IMR-90 (cell line): ENCODE results near the gene TEAD1. TPM values are rescaled to one million over a fixed set of nuclear protein-coding genes. Genes with fewer than 3 reads are reported as not detected.

Source experiments
- ATAC-seq: fragments of 200-7000 bp; cut with Tn5 transposase; 2 replicates; pipeline ENCODE4 v1.9.1; 2020; ENCODE audit warnings: low read depth, mild to moderate bottlenecking, moderate library complexity
- Bru-seq: library from RNA; stranded (reverse); fragments of 400-500 nt; gene quantifications from one replicate; lab custom pipeline; 2021; lab: Mats Ljungman, UMichigan
- BruChase-seq, 2 experiments: library from RNA; stranded (reverse); fragments of 400-500 nt; gene quantifications; one replicate each; lab custom pipeline; 2021; lab: Mats Ljungman, UMichigan
- BruUV-seq: library from RNA; stranded (reverse); fragments of 400-500 nt; replicated peaks from 2 replicates; lab custom pipeline; 2021; lab: Mats Ljungman, UMichigan
- CTCF ChIA-PET: fragments of 300-600 bp; formaldehyde crosslinking; extraction: SDS; loops from one replicate; lab custom pipeline; 2021; ENCODE audit warnings: antibody characterized with exemption; lab: Yijun Ruan, JAX
- POLR2A ChIA-PET: fragments of 300-600 bp; sonication (Branson Sonifier 250); formaldehyde crosslinking; loops from one replicate; lab custom pipeline; 2022; ENCODE audit warnings: antibody characterized with exemption; ENCODE audit not compliant: unreplicated experiment; lab: Charles Lee
- DNase-seq: peaks from one replicate; pipeline ENCODE4 v3.0.0; 2013
- H2AFZ ChIP-seq: replicated peaks from 2 replicates; pipeline ENCODE3; 2013; ENCODE audit warnings: low read length, mild to moderate bottlenecking; ENCODE audit not compliant: poor library complexity
- H2AK5ac ChIP-seq: 2 replicates; pipeline ENCODE4 v1.6.1; 2013; ENCODE audit warnings: low read depth, low read length, inconsistent platforms
- H2AK9ac ChIP-seq: replicated peaks from 2 replicates; pipeline ENCODE3; 2013; ENCODE audit warnings: mild to moderate bottlenecking, low read depth, low read length, moderate library complexity; ENCODE audit not compliant: poor library complexity
- H2BK120ac ChIP-seq: 2 replicates; pipeline ENCODE4 v1.6.1; 2013; ENCODE audit warnings: low read depth, low read length, inconsistent platforms
- H2BK15ac ChIP-seq: 3 replicates; pipeline ENCODE4 v1.6.1; 2013; ENCODE audit warnings: low read depth, low read length, inconsistent platforms
- H2BK20ac ChIP-seq: 2 replicates; pipeline ENCODE4 v1.6.1; 2013; ENCODE audit warnings: low read depth, mild to moderate bottlenecking, inconsistent platforms, low read length, moderate library complexity
- H2BK5ac ChIP-seq: 2 replicates; pipeline ENCODE4 v1.6.1; 2013; ENCODE audit warnings: mild to moderate bottlenecking, low read depth, low read length, inconsistent platforms; ENCODE audit not compliant: poor library complexity, severe bottlenecking
- H3K14ac ChIP-seq: replicated peaks from 2 replicates; pipeline ENCODE4 v1.6.1; 2013; ENCODE audit warnings: low read depth, low read length, inconsistent platforms
- H3K18ac ChIP-seq: 2 replicates; pipeline ENCODE4 v1.6.1; 2013; ENCODE audit warnings: low read depth, low read length, control low read depth
- H3K23ac ChIP-seq: 2 replicates; pipeline ENCODE4 v1.6.1; 2013; ENCODE audit warnings: low read depth, low read length, inconsistent platforms
- H3K27ac ChIP-seq: 2 replicates; pipeline ENCODE4 v1.5.1; 2013; ENCODE audit warnings: mild to moderate bottlenecking, control low read depth, low read length; ENCODE audit not compliant: insufficient read depth
- H3K27me3 ChIP-seq: 2 replicates; pipeline ENCODE4 v1.6.1; 2013; ENCODE audit warnings: low read length; ENCODE audit not compliant: control insufficient read depth, insufficient read depth
- H3K36me3 ChIP-seq: 2 replicates; pipeline ENCODE4 v1.6.1; 2013; ENCODE audit warnings: low read length, mixed read lengths; ENCODE audit not compliant: control insufficient read depth, insufficient read depth
- H3K4ac ChIP-seq: 2 replicates; pipeline ENCODE4 v1.6.1; 2013; ENCODE audit warnings: low read depth, low read length, inconsistent platforms
- H3K4me1 ChIP-seq: 2 replicates; pipeline ENCODE4 v1.6.1; 2013; ENCODE audit warnings: low read length, mixed read lengths; ENCODE audit not compliant: control insufficient read depth, insufficient read depth
- H3K4me2 ChIP-seq: 2 replicates; pipeline ENCODE4 v1.6.1; 2013; ENCODE audit warnings: low read depth, mild to moderate bottlenecking, control low read depth, low read length, moderate library complexity
- H3K4me3 ChIP-seq: 2 replicates; pipeline ENCODE4 v1.5.1; 2013; ENCODE audit warnings: low read depth, mild to moderate bottlenecking, control low read depth, low read length, moderate library complexity; ENCODE audit not compliant: insufficient read depth
- H3K56ac ChIP-seq: 2 replicates; pipeline ENCODE4 v1.6.1; 2013; ENCODE audit warnings: low read length, inconsistent platforms; ENCODE audit not compliant: insufficient read depth; ENCODE audit errors: extremely low read depth
- H3K79me1 ChIP-seq, 2 experiments: 2 replicates each; pipeline ENCODE4 v1.6.1; 2013; ENCODE audit warnings: low read length in 2 of 2, inconsistent platforms in 1 of 2, low read depth in 1 of 2
- H3K9ac ChIP-seq: 2 replicates; pipeline ENCODE4 v1.6.1; 2013; ENCODE audit warnings: low read depth, low read length, control low read depth
- H3K9me1 ChIP-seq: 2 replicates; pipeline ENCODE4 v1.6.1; 2013; ENCODE audit warnings: low read length, inconsistent platforms; ENCODE audit not compliant: insufficient read depth
- H3K9me3 ChIP-seq: 2 replicates; pipeline ENCODE4 v1.6.1; 2013; ENCODE audit warnings: low read length; ENCODE audit not compliant: control insufficient read depth, insufficient read depth
- H4K20me1 ChIP-seq: 2 replicates; pipeline ENCODE4 v1.6.1; 2013; ENCODE audit warnings: low read length, inconsistent platforms; ENCODE audit not compliant: insufficient read depth
- H4K5ac ChIP-seq: 2 replicates; pipeline ENCODE4 v1.6.1; 2013; ENCODE audit warnings: mild to moderate bottlenecking, low read depth, low read length, control low read depth
- H4K8ac ChIP-seq, 2 experiments: 2 replicates each; pipeline ENCODE4 v1.6.1; 2013; ENCODE audit warnings: low read depth in 2 of 2, low read length in 2 of 2, control low read depth in 1 of 2, inconsistent platforms in 1 of 2
- H4K91ac ChIP-seq: 2 replicates; pipeline ENCODE4 v1.6.1; 2013; ENCODE audit warnings: low read depth, low read length, inconsistent platforms; ENCODE audit not compliant: insufficient read depth
- BHLHE40 ChIP-seq: fragments of 150-350 bp; IDR thresholded peaks from 2 replicates; pipeline ENCODE4 v1.6.1; 2016; ENCODE audit warnings: mild to moderate bottlenecking, low read depth, low read length
- CEBPB ChIP-seq: IDR thresholded peaks from 2 replicates; pipeline ENCODE4 v1.6.1; 2012; ENCODE audit warnings: low read depth, low read length, improper control_type of control experiment
- CHD1 ChIP-seq: IDR thresholded peaks from 2 replicates; pipeline ENCODE4 v1.6.1; 2012; ENCODE audit warnings: low read depth, low read length, improper control_type of control experiment
- FOS ChIP-seq: fragments of 150-350 bp; IDR thresholded peaks from 2 replicates; pipeline ENCODE4 v1.6.1; 2016; ENCODE audit warnings: low read depth, low read length
- MAFK ChIP-seq: IDR thresholded peaks from 2 replicates; pipeline ENCODE4 v1.6.1; 2012; ENCODE audit warnings: low read depth, low read length, improper control_type of control experiment
- MXI1 ChIP-seq: IDR thresholded peaks from 2 replicates; pipeline ENCODE4 v1.6.1; 2012; ENCODE audit warnings: low read depth, mild to moderate bottlenecking, low read length, moderate library complexity, borderline replicate concordance
- NFE2L2 ChIP-seq: fragments of 150-350 bp; IDR thresholded peaks from 2 replicates; pipeline ENCODE4 v1.6.1; 2016; ENCODE audit warnings: low read depth, mild to moderate bottlenecking, low read length
- POLR2A ChIP-seq: IDR thresholded peaks from 2 replicates; pipeline ENCODE4 v1.6.1; 2012; ENCODE audit warnings: mild to moderate bottlenecking, low read depth, low read length
- RAD21 ChIP-seq: IDR thresholded peaks from 2 replicates; pipeline ENCODE4 v1.6.1; 2012; ENCODE audit warnings: low read length, improper control_type of control experiment
- RCOR1 ChIP-seq: IDR thresholded peaks from 2 replicates; pipeline ENCODE4 v1.6.1; 2012; ENCODE audit warnings: mild to moderate bottlenecking, low read length, improper control_type of control experiment; ENCODE audit not compliant: insufficient replicate concordance
- RFX5 ChIP-seq: IDR thresholded peaks from 2 replicates; pipeline ENCODE4 v1.8.0; 2012; ENCODE audit warnings: low read depth, mild to moderate bottlenecking, low read length, moderate library complexity
- SMC3 ChIP-seq: fragments of 150-350 bp; IDR thresholded peaks from 2 replicates; pipeline ENCODE4 v1.6.1; 2016; ENCODE audit warnings: low read depth, mild to moderate bottlenecking, antibody characterized with exemption, low read length, moderate library complexity
- WGBS, 2 experiments: methylation state at CpG; one replicate each; pipeline versions ENCODE4 v1.1.5 to v1.1.7; 2013; ENCODE audit warnings: missing lambda C conversion rate in 2 of 2; ENCODE audit not compliant: insufficient read length in 1 of 2; ENCODE audit errors: extremely low coverage in 2 of 2; 5-methylcytosine and 5-hydroxymethylcytosine counted together
- dilution Hi-C: fragments of 300-500 bp; cut with HindIII; formaldehyde crosslinking; loops from one replicate; pipeline ENCODE4 v1.14.3; 2018; ENCODE audit warnings: low sequenced_read_pairs; ENCODE audit not compliant: unreplicated experiment
- in situ Hi-C: fragments of 300-500 bp; cut with MboI; formaldehyde crosslinking; loops from 3 replicates; pipeline ENCODE4 v1.14.3; 2019; ENCODE audit warnings: low sequenced_read_pairs, inconsistent platforms, mixed read lengths
- intact Hi-C: fragments of 100-400 bp; cut with micrococcal nuclease; formaldehyde crosslinking; loops from 2 replicates; pipeline ENCODE4 v1.10.0; 2022
- long read RNA-seq: library from polyadenylated mRNA; unstranded; transcript quantifications from one replicate; pipeline ENCODE4 v2.0.0, GENCODE V29; 2021; ENCODE audit not compliant: unreplicated experiment
- polyA plus RNA-seq, 3 experiments: library from polyadenylated mRNA; depleted of rRNA; stranded (reverse); fragments of >200 nt; gene quantifications; 2 replicates each; pipeline ENCODE4 v1.2.3, GENCODE V29; 2012; ENCODE audit warnings: low replicate concordance in 1 of 3
- total RNA-seq: library from RNA; depleted of rRNA; stranded (reverse); fragments of >200 nt; gene quantifications from 2 replicates; pipeline ENCODE4 v1.2.3, GENCODE V29; 2012; rRNA removed
- TF ChIP-seq, protein P1 (sequence below): fragments of 150-350 bp; IDR thresholded peaks from 2 replicates; pipeline ENCODE4 v1.6.1; 2016; ENCODE audit warnings: low read depth, mild to moderate bottlenecking, low read length, moderate library complexity, borderline replicate concordance
- TF ChIP-seq, protein P2 (sequence below): fragments of 150-350 bp; IDR thresholded peaks from 2 replicates; pipeline ENCODE4 v1.6.1; 2017; ENCODE audit warnings: mild to moderate bottlenecking, antibody characterized with exemption, low read length, low read depth

The TEAD1 gene
- total RNA-seq (69.2 and 95.5 TPM in 2 replicates), polyA plus RNA-seq (2012; rRNA removed) (45.4 and 51.8 TPM in 2 replicates), Bru-seq, nascent RNA (percentile 98 among the genes with signal in this experiment), BruChase-seq, experiment 1, labeled RNA remaining after a 6-hour chase (percentile 96 among the genes with signal in this experiment), BruChase-seq, experiment 2, labeled RNA remaining after a 2-hour chase (percentile 97 among the genes with signal in this experiment)
- 15.4 and 16.1 TPM in 2 replicates for polyA plus RNA-seq (2012; cell fraction: cytosol; rRNA removed)
- polyA plus RNA-seq (2012; cell fraction: nucleus; rRNA removed; ENCODE audit: low replicate concordance) = 38.7 and 130 TPM in 2 replicates
- long read RNA-seq, full-length matches to known transcripts = 4 of 90 reads
- long read RNA-seq, partial matches to known transcripts = 6 of 90 reads
- long read RNA-seq, other reads (novel, unspliced or antisense) = 80 of 90 reads

DNA sequence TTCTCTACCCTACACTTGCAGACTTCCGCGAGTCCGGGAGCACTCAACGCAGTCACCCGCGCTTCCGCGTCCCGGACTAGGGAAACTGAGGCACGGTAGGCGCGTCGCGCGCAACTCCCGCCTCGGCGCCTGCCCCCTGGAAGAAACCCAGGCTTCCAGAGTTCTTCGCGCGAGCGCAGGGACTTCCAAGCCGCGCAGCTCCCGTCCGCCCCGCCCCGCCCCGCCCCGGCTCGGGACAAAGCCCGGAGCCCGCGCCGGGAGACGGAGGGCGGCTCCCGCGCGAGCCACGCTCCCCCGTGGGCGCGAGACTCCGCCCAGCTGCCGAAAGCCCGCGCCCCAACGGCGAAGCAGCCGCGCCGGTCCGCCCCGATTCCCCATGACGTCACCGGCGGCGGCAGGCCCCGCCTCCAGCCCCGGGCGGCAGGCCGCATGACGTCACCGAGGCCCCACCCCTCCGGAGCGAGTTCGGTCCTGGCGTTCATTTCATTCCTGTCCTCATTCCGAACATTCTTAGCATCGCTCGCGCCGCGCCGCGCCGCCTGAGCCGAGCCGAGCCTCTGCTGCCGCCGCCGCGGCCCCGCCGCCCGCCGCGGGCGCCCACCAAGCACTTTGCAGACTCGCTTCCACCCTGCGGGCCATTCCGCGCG lies at the start of gene TEAD1:
TEAD1 (plus strand) TSS at position 498 of the 647 bp plus-strand sequence.
- 0% methylated on average over 54 of the region's 95 CpGs; no CpG with 5 or more reads in 1 of the 2 experiments for WGBS, 2 experiments
- dilution Hi-C loops = no loop called here
- TF ChIP-seq BHLHE40 (peak; percentile 57; the same call in 1 of the 2 replicates), SMC3 (no peak), RCOR1 (peak; percentile 14), RAD21 (no peak), CHD1 (no peak), CEBPB (0 out of 2 replicates have a peak, but pooled peaks have one; percentile 10), NFE2L2 (no peak), RFX5 (no peak), MXI1 (0 out of 2 replicates have a peak, but pooled peaks have one; percentile 55), FOS (peak; percentile 80), MAFK (no peak), POLR2A (peak; percentile 55)
- TF ChIP-seq, protein P1, sequence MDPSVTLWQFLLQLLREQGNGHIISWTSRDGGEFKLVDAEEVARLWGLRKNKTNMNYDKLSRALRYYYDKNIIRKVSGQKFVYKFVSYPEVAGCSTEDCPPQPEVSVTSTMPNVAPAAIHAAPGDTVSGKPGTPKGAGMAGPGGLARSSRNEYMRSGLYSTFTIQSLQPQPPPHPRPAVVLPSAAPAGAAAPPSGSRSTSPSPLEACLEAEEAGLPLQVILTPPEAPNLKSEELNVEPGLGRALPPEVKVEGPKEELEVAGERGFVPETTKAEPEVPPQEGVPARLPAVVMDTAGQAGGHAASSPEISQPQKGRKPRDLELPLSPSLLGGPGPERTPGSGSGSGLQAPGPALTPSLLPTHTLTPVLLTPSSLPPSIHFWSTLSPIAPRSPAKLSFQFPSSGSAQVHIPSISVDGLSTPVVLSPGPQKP = no peak
- TF ChIP-seq, protein P2, sequence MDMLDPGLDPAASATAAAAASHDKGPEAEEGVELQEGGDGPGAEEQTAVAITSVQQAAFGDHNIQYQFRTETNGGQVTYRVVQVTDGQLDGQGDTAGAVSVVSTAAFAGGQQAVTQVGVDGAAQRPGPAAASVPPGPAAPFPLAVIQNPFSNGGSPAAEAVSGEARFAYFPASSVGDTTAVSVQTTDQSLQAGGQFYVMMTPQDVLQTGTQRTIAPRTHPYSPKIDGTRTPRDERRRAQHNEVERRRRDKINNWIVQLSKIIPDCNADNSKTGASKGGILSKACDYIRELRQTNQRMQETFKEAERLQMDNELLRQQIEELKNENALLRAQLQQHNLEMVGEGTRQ = peak; percentile 3; the same call in 1 of the 2 replicates

More for the DNA sequence above, at the start of gene TEAD1:
- Histone ChIP-seq H2BK15ac (peak within 1 kb of the TSS; percentile 85), H3K4me1 (peaks cover 3% of the 10 kb centered on the region), H4K8ac (peak within 1 kb of the TSS; percentile 89 to 99), H3K4me3 (peak within 1 kb of the TSS; percentile 78), H2AFZ (peak within 1 kb of the TSS; percentile 96), H3K9ac (peak within 1 kb of the TSS; percentile 96), H3K36me3 (peaks cover 4% of the 10 kb centered on the region), H3K9me1 (peaks cover 3% of the 10 kb centered on the region; the same call in 1 of the 2 replicates), H3K27ac (peak within 1 kb of the TSS; percentile 100), H3K9me3 (no peaks in the 10 kb centered on the region), H4K20me1 (peaks cover 20% of the 10 kb centered on the region; the same call in 1 of the 2 replicates), H4K91ac (peak within 1 kb of the TSS; percentile 92), H3K23ac (peak within 1 kb of the TSS; percentile 100), H3K56ac (peak within 1 kb of the TSS; percentile 99), H3K27me3 (no peaks in the 10 kb centered on the region), H2AK9ac (peak within 1 kb of the TSS; percentile 90), H2AK5ac (peak within 1 kb of the TSS; percentile 75), H4K5ac (peak within 1 kb of the TSS; percentile 94), H3K18ac (peak within 1 kb of the TSS; percentile 94), H2BK120ac (peak within 1 kb of the TSS; percentile 95), H3K14ac (peak within 1 kb of the TSS; percentile 99), H3K79me1 (peaks cover 8 to 31% of the 10 kb centered on the region in 2 experiments; a peak in 3 of 4 replicates), H2BK5ac (peak within 1 kb of the TSS; percentile 95), H3K4ac (peak within 1 kb of the TSS; percentile 99), H2BK20ac (peak within 1 kb of the TSS; percentile 80), H3K4me2 (peak within 1 kb of the TSS; percentile 78)
- intact Hi-C loops = loop anchor here (1.0 to 10.0 kb wide), 7 partner anchors 47 to 386 kb away; no protein-coding TSS in a partner anchor
- ChIA-PET POLR2A (interaction anchor here (0.6 to 1.4 kb wide), 2 partner anchors 133 to 134 kb away, joined by 3 to 5 read pairs; no protein-coding TSS in a partner anchor), CTCF (interaction anchor here (0.6 to 0.9 kb wide), 2 partner anchors 199 to 222 kb away, joined by 3 read pairs; no protein-coding TSS in a partner anchor)
- peak; percentile 95 for DNase-seq
- peak; percentile 90 for ATAC-seq
- in situ Hi-C loops = no loop called here
- no TSS peak for BruUV-seq
